NOMO-1 treated with DMSO at 0.1 percent for 48 hours (cell line): ENCODE measurements around the gene DCBLD2.
A peak's percentile ranks its signal among the peaks of the same experiment; 100 is the strongest.

ENCODE experiments used
- DNase-seq: peaks from one replicate; lab custom pipeline; 2025; ENCODE audit not compliant: unreplicated experiment; lab: John Stamatoyannopoulos, UW

Gene DCBLD2

DNA sequence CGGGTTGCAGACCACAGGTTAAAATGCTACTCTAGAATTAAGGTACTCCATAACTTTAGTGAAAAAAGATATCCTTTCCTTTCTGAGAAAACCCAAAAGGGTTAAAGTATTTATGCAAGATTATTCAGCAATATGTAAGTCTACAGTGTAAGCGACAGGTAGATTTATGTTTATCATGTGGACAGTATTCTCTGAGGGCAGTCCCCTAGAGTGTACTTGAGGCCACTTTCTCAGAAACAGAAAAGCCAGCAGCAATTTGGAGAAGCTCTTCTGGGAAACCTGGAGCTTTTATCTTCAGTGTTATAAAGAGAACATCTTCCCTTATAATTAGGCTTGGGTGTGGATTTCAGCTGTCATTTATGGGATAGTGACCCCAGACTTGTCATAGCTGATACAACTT lies 129.5 kb downstream of the DCBLD2 start:
- DNase-seq, result no peak

DNA sequence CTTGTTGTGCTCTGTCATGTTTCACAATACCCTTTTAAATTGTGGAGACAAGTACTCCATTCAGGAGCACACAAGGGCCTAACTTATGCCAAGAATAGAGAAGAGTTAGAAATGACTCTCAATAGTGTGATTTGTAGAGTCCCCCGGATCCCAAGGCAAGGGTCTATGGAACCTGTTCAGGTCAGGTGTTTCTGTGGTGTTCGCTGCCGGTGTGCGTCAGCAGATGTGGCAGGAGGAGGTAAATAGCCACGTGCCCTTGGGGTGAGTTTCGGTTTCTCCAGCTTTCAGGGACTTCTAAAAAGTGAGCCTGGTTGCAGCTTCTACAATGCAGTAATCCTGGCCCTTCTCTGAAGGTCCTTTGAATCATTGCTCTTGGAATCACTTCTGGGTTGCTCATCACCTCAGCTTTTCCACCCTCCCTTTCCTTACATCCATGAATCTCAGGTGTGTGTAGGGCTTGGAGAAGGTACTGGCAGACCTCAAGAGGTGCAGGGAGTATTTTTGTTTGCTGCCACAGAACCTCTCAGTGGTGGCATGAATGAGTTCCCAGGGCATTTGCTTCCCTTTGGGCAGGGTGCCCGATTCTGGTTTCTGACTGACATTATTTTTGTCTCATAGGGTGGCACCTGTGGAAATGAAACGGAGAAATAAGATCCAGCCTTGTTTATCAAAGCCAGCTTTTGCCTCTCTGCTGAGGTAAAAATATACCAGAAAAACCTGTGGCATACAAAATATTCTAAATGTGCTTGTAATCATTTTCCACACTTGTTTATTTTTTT lies 131.0 kb downstream of the DCBLD2 start:
- DNase-seq, result no peak

DNA sequence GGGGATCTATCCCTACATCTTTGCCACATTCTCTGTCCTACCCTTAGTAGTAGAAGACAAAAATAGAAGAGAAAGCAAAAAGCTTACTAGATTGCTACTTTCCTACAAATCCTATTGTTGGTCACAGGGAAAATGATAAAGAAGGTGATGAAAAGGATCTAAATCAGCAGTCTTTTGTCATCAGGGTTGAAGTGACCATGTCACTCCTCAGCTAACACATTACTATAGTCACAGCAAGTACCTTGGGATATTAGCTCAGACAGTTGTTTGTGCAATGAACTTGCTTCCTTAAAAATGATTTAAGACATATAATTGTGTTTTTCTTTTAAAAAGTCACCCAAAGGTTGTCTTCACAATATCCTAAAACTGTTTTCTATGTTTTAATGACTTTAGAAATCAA lies 132.0 kb downstream of the DCBLD2 start:
- DNase-seq, result peak; percentile 44

DNA sequence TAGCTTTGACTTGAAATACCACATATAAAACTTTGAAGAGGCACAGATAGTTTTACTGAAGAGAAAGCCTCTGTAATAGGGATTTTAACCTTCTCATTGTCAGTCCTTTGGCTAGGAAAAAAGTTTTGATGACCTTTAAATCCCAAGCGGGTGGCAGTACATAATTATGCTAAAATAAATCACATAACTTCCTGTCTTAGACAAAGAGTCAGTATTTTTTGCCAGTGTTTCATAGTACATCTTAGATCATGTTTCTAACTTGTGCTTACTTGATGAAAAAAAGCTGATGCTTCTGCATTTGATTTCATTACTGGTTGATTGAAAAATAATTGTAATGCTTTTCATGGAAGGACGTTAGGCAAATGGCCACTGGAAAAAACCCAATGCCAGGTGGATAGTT lies 132.5 kb downstream of the DCBLD2 start:
- DNase-seq, result no peak

DNA sequence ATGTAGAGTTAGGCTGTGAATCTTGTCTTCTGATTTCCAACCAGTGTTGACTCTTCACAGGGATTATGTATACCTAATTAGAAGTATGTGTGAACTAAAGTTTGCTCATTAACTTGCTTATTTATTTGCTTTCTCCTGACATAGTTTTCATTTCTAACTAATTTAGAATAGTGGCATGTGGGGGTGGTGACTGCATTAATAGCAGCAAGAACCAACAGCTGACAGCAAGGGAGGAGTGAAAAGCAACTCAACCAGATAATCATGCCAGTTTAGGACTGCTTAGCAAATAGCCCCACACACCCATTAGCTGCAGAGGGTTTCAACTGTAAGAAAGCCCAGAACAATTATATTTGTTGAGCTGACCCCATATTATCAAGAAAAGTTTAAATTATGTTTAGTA lies 134.6 kb downstream of the DCBLD2 start:
- DNase-seq, result no peak

DNA sequence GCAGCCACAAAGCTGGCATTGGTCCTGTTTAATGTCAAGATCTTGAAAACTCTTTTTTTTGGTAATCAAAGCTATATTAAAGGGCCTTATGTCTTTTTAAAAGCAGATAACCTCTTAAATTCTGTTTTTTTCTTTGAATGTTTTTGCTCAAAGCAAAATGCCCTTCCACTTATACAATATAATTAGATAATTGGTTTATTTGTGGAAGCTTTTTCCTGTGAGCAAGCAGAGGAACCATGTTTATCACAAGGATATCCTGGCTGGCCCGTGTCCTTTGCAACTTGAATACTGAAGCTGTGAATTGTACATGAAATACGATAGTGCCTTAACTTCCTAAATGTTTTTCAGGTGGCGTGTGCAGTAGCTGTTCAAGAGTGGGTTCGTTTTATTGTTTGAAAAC lies 135.8 kb downstream of the DCBLD2 start:
- no peak for DNase-seq

DNA sequence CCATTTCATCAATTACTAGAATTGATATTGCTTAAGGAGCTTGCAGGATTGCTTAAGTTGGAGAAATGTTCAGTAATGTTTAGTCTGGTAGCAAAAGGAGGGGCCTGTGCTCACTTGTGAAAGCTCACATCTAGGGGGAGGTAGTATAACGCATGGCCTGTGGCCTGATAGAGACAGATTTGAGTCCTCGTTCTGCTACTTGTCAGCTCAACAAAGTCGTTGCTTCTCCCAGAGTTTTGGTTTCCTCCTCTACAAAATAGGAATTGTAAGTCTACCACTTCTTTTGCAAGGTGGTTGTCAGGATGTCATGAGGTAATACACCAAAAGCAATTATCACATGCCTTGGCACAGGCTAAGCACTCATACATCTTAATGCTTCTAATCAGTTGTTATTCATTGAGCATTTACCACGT lies 137.0 kb downstream of the DCBLD2 start:
- DNase-seq, result peak; percentile 83

DNA sequence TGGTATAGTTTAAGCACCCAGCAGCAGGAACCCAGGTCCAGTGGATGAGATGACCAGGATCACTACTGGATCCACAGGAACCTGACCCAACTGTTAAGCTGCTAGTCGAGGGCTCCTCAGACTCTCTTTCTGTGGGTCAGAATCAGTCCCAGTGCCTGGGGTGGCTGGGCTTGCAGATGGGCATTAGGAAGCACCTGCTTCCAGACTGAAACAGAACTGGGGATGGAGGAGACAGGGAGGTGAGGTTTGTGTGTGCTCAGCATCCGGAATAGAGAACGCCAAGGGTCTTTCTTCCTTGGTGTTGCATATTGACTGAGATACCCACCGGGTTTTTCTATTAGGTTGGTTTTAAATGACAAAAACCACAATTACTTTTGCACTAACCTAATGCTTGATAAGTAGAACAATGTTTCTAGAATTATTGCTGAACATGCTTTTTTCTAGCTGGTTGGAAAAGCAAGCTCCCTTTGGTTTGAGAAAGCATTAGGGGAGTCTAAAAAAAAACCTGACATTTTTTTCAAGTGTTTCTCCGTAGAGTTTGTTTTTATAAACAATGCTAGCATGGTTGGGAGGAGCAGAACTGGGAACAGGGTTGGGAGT lies 137.6 kb downstream of the DCBLD2 start:
- no peak for DNase-seq

DNA sequence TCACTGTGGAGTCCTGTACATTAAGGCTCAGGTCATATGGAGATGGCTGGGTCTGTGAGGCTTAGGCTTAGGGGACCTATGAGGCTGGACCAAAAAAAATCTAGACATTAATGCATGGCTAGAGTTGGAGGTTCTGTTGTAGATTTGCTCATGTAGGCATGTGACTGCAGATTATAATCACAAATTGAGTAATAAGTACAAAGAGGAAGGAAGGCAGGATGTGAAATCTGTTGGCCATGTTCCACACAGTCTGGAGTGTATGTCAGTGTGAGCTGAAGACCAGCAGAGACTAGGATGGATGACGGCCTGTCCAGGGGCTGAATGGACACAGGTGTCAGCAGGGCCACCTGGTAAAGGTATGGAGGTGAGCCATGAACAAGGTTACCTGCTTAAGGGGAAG lies 138.4 kb downstream of the DCBLD2 start, which contains the start of gene ST3GAL6:
TSS of gene ST3GAL6 (plus strand) at position 265 of the 400 bp plus-strand sequence. CDS start 5,101 bp downstream, outside the sequence.
- peak; percentile 90 for DNase-seq

DNA sequence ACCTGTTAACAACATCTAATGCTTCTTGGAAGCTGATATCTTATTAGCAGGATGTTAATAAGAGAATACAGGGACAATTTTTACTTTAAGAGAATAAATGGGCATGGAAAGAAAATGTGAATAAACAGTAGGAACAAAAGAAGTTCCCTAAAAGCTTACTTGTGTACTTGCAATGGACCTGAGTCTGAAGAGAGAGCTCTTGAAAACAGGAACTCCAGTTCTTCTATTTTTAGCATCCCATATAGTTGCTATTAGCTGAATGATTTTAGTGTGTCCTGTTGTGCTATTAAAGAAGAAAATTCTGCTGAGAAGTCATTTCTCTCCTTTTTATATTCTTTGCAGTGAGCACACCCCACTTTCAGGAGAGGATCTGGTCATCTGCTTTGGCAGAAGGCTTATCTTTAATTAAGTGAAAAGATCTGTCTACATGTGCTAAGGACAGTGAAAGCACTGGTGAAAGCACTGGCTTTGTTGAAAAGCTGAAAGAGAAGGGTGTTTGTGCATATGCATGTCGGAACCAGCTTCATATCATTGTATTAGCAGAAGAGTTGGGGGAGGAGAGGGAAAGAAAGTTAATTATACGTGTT lies 139.8 kb downstream of the DCBLD2 start:
- DNase-seq, result peak; percentile 85

DNA sequence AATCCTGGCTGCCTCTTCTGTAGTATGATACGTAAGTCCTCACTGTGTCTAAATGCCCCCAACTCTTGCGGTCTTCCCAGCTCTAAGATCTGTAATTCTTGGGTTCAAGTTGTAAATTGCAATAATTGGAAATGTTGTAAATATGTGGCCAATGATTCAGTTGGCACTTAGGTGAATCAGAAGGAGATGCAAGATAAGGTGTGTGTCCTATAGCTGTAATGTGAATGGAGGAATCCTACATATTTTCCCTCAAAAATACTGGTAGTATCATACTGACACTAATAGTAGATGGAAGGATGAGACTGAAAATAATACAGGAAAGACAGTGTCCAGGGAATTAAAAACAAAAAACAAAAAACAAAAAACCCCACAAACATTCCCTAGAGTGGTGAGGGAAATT lies 141.9 kb downstream of the DCBLD2 start:
- DNase-seq, result no peak

DNA sequence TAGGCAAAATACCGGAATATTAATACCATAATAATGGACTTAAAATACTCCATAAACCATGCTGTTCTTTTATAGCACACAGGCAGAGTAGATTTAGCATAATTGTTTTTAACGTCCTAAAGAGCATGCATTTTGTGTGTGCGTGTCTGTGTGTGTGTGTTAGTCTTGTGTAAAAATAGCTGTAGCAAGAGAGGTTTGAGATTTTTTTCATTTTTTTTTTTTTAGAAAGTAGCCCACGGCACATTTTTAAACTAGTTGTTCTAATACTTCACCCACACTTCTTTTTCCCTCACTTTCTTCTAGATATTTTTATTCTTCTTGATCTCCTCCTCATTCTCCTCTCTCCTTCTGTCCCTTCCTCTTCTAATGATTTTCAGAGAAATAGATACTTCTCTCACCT lies 145.9 kb downstream of the DCBLD2 start:
- no peak for DNase-seq

DNA sequence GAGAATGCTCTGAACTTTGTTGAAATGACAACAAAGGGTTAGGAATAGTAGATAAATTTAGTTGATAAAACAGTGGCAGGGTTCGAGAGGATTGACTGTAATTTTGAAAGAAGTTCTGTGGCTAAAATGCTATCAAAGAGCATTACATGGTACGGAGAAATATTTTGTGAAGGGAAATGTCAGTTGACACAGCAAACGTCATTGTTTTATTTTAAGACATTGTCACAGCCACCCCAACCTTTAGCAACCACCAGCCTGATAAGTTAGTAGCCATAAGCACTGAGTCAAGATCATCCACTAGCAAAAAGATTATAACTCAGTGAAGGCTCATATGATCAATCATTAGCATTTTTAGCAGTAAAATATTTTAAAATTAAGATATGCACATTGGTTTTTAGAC lies 147.0 kb downstream of the DCBLD2 start:
- DNase-seq, result no peak

DNA sequence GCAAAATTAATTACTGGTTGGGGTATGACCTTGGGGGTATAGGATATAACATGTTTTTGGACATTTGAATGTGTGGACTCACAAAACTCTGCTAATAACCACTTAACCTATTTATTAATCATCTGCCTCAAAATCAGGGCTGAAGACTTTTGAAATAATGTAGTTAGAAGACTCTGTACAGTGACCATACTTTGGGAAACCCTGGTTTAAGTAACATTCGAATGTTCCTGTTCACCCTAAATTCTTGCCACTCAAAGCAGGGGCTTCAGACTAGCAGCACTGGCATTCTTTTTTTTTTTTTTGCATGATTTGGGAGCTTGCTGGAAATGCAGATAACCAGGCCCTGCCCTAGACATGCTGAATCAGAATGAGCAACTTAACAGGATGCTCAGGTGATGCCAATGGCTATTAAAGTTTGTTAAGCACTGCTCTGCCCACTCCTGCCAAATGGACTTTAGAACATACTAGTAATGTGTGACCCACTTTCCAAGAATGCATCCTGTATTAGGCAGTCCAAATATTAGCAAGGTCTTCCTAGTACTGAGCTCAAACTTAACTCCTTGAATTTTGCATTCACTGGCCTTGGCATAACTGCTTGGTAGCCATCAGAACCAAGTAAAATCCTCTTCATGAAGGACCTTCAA lies 151.1 kb downstream of the DCBLD2 start:
- DNase-seq, result no peak

DNA sequence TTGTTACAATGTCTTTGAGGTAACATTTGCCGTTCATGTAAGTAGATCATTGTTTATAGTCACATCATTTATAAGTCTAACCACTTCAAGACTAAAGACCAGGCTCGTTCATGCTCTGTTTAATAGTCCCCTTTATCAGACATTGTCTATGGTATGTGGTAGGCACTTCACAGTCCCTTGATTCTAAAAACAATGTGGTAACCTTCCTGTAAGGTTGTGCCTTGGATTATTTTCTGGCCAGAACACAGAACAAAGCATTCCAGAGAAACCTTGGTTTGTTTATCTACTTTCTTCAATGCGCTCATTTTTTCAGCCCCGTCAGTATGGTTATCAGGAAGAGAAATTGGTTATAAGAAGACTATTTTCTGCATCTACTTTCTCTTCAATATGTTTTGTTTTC lies 154.6 kb downstream of the DCBLD2 start:
- no peak for DNase-seq

DNA sequence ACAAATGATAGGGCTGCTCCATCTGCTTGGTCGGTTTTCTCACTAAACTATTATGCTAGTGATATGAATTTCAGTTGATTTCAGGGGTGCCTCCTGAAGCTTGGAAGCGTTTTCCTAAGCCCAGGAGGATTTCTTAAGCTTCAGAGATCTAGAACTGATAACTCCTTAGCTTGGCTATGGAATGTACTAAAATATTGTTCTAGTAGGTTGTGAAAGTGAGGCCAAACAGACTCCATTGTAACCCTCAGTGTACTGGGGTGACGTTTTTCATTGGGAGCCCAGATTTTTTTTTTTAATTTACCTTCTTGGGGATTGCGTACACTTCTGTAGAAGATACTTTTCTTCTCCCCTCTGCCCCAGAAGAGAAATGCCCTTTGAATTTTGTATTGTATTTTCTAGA lies 155.4 kb downstream of the DCBLD2 start:
- DNase-seq, result no peak
